ENCODE measurements around the gene TWSG1. TPM values are rescaled to one million over a fixed set of nuclear protein-coding genes. Genes with fewer than 3 reads are reported as not detected.

Gene TWSG1
- total RNA-seq, 6 donors from 2014 or later: 7.3 to 37.0 (median 29.4) TPM

DNA sequence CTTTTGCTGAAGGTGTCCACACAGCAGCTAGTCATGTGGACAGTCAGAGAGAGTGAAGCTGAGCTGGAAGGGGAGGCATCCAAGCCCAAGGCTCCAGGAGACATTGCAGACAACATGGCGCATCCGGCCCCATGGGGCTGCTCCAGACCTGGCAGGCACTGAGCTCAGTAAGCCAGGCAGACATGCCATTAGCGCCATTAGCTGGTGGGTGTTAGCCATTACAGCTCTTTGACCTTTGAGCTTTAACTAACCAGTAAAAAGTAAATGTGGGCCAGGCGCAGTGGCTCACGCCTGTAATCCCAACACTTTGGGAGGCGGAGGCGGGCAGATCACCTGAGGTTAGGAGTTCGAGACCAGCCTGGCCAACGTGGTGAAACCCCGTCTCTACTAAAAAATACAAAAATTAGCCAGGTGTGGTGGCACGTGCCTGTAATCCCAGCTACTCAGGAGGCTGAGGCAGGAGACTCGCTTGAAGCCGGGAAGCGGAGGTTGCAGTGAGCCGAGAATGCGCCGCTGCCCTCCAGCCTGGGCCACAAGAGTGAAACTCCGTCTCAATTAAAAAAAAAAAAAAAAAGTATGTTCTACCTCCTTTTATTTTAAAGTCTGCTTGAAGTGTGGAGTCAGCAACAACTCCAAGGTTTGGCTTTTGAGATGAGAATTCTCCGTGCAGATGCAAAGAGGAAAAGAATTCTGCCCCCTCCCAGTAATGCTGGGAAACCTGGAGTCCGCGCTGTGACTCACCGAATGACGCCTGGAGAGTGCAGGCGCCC is 69.4 kb downstream of the TWSG1 start:
- Histone ChIP-seq H3K36me3 (no peaks in the 10 kb centered on the region), H3K9me3 (no peaks in the 10 kb centered on the region), H3K27ac (no peak overlapping the region), H3K4me3 (peak overlapping the region in 1 of 4 donors; percentile 17), H3K27me3 (no peaks in the 10 kb centered on the region), H3K4me1 (no peaks in the 10 kb centered on the region)
- no peak for TF ChIP-seq POLR2AphosphoS5 (IDR thresholded peaks at IDR 0.05)
- TF ChIP-seq EP300 (IDR thresholded peaks at IDR 0.05): no peak
- no peak for TF ChIP-seq POLR2A (IDR thresholded peaks at IDR 0.05)
- TF ChIP-seq, protein P1, sequence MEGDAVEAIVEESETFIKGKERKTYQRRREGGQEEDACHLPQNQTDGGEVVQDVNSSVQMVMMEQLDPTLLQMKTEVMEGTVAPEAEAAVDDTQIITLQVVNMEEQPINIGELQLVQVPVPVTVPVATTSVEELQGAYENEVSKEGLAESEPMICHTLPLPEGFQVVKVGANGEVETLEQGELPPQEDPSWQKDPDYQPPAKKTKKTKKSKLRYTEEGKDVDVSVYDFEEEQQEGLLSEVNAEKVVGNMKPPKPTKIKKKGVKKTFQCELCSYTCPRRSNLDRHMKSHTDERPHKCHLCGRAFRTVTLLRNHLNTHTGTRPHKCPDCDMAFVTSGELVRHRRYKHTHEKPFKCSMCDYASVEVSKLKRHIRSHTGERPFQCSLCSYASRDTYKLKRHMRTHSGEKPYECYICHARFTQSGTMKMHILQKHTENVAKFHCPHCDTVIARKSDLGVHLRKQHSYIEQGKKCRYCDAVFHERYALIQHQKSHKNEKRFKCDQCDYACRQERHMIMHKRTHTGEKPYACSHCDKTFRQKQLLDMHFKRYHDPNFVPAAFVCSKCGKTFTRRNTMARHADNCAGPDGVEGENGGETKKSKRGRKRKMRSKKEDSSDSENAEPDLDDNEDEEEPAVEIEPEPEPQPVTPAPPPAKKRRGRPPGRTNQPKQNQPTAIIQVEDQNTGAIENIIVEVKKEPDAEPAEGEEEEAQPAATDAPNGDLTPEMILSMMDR (IDR thresholded peaks at IDR 0.05): no peak
- peak; percentile 79 to 84 for ATAC-seq (ENCODE audit: low FRiP score in 2 of 2)
- peak in 1 of 2 donors; percentile 24 for DNase-seq
- 83 to 89% methylated on average over 23 to 24 of the region's 24 CpGs for WGBS, 2 donors

DNA sequence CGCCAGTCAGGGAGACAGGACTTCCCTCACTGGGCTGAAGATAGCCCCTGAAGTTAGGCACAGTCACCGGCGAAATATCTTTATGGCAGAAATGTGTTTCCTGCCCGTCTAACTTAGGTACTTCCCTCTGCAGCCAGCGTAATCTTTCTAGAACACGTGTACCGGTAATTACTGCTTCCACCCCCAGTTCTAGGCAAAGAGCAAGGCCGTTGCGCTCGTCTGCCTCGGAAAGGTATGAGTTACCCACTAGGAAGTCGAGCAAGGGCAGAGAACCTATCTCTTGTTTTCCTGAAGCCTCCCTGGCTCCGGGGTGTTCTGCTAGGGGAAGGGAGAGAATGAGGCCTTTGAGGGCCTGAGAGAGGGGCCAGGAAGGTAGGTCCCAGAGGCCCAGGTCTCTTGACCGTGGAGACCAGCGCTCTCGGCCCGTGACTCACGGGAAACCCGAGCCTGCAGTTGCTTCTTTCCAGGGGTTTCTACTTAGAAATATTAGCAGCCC is 70.0 kb downstream of the TWSG1 start:
- Histone ChIP-seq H3K27ac (no peak overlapping the region), H3K4me3 (peak overlapping the region in 1 of 4 donors; percentile 17), H3K9me3 (no peaks in the 10 kb centered on the region), H3K36me3 (no peaks in the 10 kb centered on the region), H3K27me3 (no peaks in the 10 kb centered on the region), H3K4me1 (no peaks in the 10 kb centered on the region)
- DNase-seq (peak; percentile 20 to 50), ATAC-seq (ENCODE audit: low FRiP score in 2 of 2) (peak; percentile 26)
- TF ChIP-seq POLR2A (IDR thresholded peaks at IDR 0.05): no peak
- no peak for TF ChIP-seq POLR2AphosphoS5 (IDR thresholded peaks at IDR 0.05)
- no peak for TF ChIP-seq EP300 (IDR thresholded peaks at IDR 0.05)
- TF ChIP-seq, protein P1 (IDR thresholded peaks at IDR 0.05): no peak
- WGBS, 2 donors: 71 to 82% methylated on average over 17 to 19 of the region's 19 CpGs

DNA sequence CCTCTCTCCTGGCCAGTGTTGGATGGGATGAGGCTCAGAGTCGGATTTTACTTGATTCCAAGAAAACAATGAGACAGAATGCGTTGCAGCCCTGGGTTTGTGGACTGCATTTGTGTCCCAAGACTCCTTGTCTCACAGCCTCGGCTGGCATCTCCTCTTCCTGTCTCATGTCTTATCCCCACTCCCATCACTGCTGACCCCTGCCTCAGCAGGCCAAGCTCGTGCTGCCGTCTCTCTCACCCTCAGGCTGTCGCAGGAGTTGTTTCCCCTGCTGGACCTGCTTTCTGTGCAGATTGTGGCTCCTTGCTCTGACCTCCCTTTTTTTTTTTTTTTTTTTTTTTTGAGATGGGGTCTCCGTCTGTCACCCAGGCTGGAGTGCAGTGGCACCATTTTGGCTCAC is 70.6 kb downstream of the TWSG1 start:
- Histone ChIP-seq H3K4me1 (no peaks in the 10 kb centered on the region), H3K9me3 (no peaks in the 10 kb centered on the region), H3K36me3 (no peaks in the 10 kb centered on the region), H3K4me3 (no peak overlapping the region), H3K27ac (no peak overlapping the region), H3K27me3 (no peaks in the 10 kb centered on the region)
- 90 to 93% methylated on average over 5 to 7 of the region's 7 CpGs for WGBS, 2 donors
- peak in 1 of 2 donors; percentile 10 for DNase-seq
- TF ChIP-seq, protein P1 (IDR thresholded peaks at IDR 0.05): no peak
- no peak for TF ChIP-seq EP300 (IDR thresholded peaks at IDR 0.05)
- TF ChIP-seq POLR2A (IDR thresholded peaks at IDR 0.05): no peak
- no peak for TF ChIP-seq POLR2AphosphoS5 (IDR thresholded peaks at IDR 0.05)
- no peak for ATAC-seq (ENCODE audit: low FRiP score in 2 of 2)

DNA sequence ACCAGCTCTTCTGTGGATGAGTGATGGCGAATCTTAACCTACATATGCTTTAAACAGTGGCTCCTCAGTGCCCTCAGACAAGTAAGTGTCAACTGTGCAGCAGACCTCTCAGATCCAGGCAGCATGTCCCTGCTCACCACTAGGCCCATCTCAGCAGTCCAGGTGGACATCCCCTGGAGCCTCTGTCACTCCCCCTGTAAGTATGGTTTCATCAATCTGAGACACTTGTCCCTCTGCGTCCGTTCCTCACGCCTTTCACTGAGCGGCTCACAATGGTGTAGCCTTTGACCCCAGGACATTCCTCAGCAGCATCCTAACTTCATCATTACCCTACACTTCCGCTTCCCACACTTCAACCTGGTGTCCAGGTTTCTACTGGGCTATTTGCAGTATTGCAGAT is 71.4 kb downstream of the TWSG1 start:
- H3K36me3 ChIP-seq: no peaks in the 10 kb centered on the region
- 96 to 97% methylated on average over 6 of the region's 6 CpGs for WGBS, 2 donors
- no peaks in the 10 kb centered on the region for H3K27me3 ChIP-seq
- no peaks in the 10 kb centered on the region for H3K4me1 ChIP-seq
- H3K9me3 ChIP-seq: no peaks in the 10 kb centered on the region
- no peak overlapping the region for H3K4me3 ChIP-seq
- H3K27ac ChIP-seq: no peak overlapping the region
- DNase-seq (no peak), ATAC-seq (ENCODE audit: low FRiP score in 2 of 2) (no peak)
- TF ChIP-seq POLR2AphosphoS5 (IDR thresholded peaks at IDR 0.05): no peak
- TF ChIP-seq, protein P1 (IDR thresholded peaks at IDR 0.05): no peak
- no peak for TF ChIP-seq EP300 (IDR thresholded peaks at IDR 0.05)
- TF ChIP-seq POLR2A (IDR thresholded peaks at IDR 0.05): no peak
